NCI-H1436 (cell line): ENCODE measurements around the gene MIPEP.

Experiments
- DNase-seq: peaks from one replicate; lab custom pipeline; 2025; lab: John Stamatoyannopoulos, UW

The MIPEP gene

GRCh38 chr13:23680845-23681669 lies 208.1 kb downstream of the MIPEP start:
- no peak for DNase-seq
